ENCODE results near the gene EHD2.
"Not testable (repeated sequence)": the region's sequence is repeated elsewhere in the genome, so short reads cannot be mapped to it uniquely, and the experiment has no call there.

EHD2 gene

DNA sequence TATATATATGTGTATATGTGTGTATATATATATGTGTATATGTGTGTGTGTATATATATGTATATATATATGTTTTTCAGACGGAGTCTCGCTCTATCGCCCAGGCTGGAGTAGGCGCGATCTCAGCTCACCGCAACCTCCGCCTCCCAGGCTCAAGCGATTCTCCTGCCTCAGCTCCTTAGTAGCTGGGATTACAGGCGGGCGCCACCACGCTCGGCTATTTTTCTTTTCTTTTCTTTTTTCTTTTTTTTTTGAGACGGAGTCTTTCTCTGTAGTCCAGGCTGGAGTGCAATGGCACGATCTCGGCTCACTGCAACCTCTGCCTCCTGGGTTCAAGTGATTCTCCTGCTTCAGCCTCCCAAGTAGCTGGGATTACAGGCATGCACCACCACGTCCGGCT is 32.9 kb downstream of the EHD2 start:
- DNase-seq (ENCODE audit: low read depth in 2 of 2), result not testable (repeated sequence)

- no peak for DNase-seq (ENCODE audit: low read depth in 2 of 2)
These were observed 36.1 kb downstream of the EHD2 start for GRCh38 chr19:47749326-47749725.

DNA sequence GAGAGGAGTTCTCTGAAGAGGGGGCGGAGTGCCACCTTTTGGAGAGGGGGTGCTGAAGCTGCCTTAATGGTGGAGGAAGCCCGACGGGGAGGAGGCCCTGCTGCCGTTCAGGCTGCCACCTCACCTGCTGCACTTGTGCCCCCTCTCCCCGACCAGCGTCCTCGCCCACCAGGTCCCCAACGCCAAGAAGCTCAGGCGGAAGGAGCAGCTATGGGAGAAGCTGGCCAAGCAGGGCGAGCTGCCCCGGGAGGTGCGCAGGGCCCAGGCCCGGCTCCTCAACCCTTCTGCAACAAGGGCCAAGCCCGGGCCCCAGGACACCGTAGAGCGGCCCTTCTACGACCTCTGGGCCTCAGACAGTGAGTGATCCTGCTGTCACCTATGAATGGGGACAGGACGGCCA is 37.5 kb downstream of the EHD2 start:
- DNase-seq (ENCODE audit: low read depth in 2 of 2), result no peak

- no peak for DNase-seq (ENCODE audit: low read depth in 2 of 2)
These were observed 39.4 kb downstream of the EHD2 start for GRCh38 chr19:47752440-47753211.

GRCh38 chr19:47754206-47755064 is 41.2 kb downstream of the EHD2 start:
- no peak for DNase-seq (ENCODE audit: low read depth in 2 of 2)

DNA sequence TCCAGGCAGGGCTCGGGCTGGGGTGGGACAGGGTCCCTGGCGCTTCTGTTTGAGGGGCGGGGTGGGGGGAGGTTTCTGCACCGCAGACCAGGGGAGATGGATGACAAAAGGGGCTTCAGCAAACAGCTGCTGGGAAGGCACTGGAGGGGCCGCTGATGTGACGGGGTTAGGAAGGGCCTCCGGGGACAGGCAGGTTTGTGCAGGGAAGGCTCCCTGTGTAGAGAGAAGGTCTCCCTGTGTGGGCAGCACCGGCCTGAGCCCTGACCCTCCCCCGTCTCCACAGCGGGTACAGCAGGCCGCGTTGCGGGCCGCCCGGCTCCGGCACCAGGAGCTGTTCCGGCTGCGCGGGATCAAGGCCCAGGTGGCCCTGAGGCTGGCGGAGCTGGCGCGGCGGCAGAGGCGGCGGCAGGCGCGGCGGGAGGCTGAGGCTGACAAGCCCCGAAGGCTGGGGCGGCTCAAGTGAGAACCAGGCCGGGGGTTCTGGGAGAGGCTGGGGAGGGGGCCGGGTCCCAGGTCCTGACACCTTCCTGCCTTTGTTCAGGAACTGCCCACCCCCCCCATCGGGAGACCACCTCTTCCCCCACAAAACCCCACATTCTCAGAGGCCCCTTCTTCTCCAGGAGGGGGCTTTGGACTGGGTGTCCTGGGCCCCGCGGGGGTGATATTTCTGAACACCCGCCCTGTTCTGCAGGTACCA is 42.0 kb downstream of the EHD2 start:
- no peak for DNase-seq (ENCODE audit: low read depth in 2 of 2)

GRCh38 chr19:47755762-47756626 is 42.8 kb downstream of the EHD2 start:
- no peak for DNase-seq (ENCODE audit: low read depth in 2 of 2)

- DNase-seq (ENCODE audit: low read depth in 2 of 2), result no peak
These were observed 43.4 kb downstream of the EHD2 start for GRCh38 chr19:47756627-47756929.

DNA sequence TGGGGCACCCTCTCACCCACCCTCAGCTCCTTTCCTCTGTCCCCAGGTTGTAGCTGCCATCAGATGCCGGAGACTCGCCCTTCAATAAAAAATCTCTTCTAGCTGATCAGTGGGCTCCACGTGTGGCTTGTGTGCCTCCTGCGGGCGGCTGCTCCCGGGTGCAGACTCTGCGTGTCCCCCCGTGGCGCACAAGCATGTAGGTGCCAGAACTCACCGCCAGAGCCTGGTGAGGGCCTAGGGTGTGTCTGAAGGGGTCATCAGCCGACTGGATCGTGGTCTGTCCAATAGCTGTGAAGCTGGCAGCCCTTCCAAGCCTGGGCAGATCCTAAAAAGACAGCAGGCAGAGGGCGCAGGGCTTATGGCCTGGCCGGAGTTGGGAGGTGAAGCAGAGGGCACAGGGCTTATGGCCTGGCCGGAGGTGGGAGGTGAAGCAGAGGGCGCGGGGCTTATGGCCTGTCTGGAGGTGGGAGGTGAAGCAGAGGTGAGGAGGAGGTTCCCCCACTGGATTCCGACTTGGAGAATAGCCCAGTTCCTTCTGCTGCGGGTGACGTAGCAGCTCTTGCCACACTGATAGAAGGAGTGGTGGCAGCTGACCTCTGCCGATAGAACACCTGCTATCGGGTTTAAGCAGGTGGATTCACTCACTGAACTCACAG is 43.9 kb downstream of the EHD2 start:
- DNase-seq (ENCODE audit: low read depth in 2 of 2), result no peak

DNA sequence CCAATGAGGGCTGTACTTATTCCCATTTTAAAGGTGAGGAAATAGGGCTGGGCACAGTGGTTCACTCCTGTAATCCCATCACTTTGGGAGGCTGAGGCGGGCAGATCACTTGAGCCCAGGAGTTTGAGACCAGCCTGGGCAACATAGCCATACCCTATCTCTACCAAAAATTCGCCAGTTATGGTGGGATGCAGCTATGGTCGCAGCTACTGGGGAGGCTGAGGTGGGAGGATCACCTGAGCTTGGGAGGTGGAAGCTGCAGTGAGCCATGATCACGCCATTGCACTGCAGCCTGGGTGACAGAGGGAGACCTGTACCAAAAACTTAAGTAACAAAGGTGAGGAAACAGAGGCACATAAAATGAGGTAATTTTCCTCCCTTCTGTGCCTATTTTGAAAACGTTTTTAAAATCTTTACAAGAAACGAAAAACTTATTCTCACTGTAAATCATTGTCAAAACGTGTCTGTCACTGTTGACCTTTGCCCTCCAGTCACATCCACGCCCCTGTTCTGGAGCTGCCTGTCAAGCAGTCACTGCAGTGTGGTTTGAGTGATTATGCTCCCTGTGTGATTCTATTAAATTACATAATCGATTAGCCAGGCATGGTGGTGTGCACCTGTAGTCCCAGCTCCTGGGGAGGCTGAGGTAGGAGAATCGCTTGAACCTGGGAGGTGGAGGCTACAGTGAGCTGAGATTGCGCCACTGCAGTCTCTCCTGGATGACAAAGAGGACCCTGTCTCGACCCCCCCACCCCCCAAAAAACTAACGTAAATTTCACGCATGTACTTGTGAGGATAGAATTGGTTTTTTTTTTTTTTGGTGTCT is 44.6 kb downstream of the EHD2 start:
- no peak for DNase-seq (ENCODE audit: low read depth in 2 of 2)

GRCh38 chr19:47758443-47758804 is 45.2 kb downstream of the EHD2 start:
- DNase-seq (ENCODE audit: low read depth in 2 of 2), result no peak

- DNase-seq (ENCODE audit: low read depth in 2 of 2), result no peak
These were observed 47.4 kb downstream of the EHD2 start for GRCh38 chr19:47760632-47760999.

DNA sequence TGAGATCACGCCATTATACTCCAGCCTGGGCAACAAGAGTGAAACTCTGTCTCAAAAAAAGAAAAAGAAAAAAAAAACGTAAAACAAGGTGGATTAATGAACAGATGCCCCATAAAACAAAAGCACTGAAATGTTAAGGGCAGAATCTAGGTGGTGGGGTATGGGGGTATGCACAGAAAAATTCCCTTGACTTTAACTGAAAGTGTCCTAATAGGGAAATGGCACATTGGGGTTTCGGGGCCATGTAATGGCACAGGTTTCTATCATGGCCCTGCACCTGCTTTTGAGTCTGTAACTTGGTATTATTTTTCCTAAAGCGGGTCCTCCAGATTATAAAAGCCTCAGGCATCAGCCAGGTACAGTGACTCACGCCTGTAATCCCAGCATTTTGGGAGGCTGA is 48.3 kb downstream of the EHD2 start:
- no peak for DNase-seq (ENCODE audit: low read depth in 2 of 2)

DNA sequence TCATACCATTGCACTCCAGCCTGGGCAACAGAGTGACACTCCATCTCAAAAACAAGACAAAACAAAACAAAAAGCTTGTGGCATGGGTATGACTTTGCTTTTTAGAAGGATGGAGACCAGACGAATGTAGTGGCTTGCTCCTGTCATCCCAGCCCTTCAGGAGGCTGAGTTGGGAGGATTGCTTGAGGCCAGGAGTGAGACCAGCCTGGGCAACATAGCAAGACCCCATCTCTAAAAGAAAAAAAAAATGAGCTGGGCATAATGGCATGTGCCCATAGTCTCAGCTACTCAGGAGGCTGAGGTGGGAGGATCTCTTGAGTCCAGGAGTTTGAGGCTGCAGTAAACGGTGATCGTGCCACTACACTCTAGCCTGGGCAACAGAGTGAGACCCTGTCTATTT is 48.9 kb downstream of the EHD2 start:
- DNase-seq (ENCODE audit: low read depth in 2 of 2), result no peak

- no peak for DNase-seq (ENCODE audit: low read depth in 2 of 2)
These were observed 49.5 kb downstream of the EHD2 start for GRCh38 chr19:47762615-47763308.

DNA sequence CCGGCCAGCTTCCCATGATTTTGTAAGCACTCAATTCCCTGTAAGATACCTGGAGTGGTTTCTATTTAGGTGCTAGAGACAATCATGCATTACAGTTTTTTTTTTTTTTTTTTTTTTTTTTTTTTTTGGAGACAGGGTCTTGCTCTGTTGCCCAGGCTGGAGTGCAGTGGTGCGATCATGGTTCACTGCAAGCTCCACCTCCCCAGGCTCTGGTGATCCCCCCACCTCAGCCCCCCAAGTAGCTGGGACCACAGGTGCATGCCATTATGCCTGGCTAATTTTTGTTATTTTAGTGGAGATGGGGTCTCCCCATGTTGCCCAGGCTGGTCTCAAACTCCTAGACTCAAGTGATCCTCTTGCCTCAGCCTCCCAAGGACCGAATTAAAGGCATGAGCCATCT is 51.5 kb downstream of the EHD2 start:
- DNase-seq (ENCODE audit: low read depth in 2 of 2), result not testable (repeated sequence)

DNA sequence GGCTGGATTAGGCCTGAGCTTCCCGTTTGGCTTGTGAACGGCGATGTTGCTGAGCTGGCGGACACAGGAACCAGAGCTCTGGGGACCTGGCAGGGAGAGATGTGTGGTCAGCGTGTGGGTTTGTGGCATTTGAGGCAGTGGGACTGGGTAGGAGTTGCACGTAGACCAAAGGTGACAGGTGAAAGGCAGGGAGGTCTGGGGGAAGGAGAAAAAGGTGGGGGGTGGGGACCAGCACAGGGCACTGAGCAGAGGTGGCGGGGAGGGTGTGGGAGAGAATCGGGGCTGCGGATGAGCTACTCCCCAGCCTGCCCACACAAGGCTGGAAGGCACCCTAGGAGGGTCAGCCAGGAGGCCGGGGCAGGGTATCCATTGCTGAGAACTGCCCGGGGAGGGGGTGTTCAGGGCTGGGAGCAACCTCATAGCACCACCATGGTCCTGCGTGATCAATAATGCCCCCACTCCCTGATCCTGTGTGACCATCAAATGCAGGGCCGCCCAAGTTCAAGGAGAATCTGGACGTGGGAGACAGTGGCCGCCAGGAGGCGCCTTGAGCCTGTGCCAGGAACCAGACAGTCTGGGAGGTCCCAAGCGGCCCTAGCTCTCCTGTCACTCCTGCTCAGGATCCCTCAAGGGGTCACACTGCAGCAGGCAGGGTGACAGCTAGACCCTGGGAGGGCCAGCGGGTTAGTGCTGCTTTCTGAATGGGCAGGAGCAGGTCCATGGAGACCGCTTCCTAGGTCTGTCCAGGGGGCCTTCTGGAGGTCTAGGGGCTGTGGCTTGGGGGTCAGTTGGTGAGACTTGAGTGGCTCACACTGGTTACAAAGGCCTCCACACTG is 52.5 kb downstream of the EHD2 start:
- no peak for DNase-seq (ENCODE audit: low read depth in 2 of 2)

GRCh38 chr19:47766359-47766620 is 53.1 kb downstream of the EHD2 start:
- DNase-seq (ENCODE audit: low read depth in 2 of 2), result no peak

DNA sequence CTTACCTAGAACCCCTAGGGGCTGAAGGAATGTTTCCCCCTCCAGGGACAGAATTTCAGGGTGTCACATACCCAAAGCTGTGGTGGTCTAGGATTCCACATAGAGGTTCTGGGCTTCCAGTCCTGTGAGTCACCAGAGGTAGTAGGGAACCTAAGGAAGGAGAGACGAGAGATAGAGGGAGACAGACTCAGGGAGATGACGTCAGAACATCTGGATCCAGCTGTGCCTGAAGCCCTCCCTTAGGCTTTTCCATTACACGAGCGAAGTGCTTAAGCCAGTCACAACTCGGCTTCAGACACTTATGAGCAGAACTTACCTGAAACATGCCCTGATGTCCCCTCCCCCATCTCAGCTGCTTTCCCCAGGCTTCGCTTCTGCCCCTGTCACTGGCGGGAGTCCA is 53.4 kb downstream of the EHD2 start:
- DNase-seq (ENCODE audit: low read depth in 2 of 2), result no peak

All from stimulated activated CD8-positive, alpha-beta memory T cell treated with anti-CD3 and anti-CD28 coated beads, Interleukin-7, amount 100 ng/mL, for 1 hour (primary cell).